ENCODE results near the gene ZNF525. TPM values are rescaled to one million over a fixed set of nuclear protein-coding genes. Genes with fewer than 3 reads are reported as not detected.

ZNF525 gene
- polyA plus RNA-seq, 1 donor (not counting 4 experiments of a cell fraction or from before 2014, with no cell fraction given) = 9.5 TPM

DNA sequence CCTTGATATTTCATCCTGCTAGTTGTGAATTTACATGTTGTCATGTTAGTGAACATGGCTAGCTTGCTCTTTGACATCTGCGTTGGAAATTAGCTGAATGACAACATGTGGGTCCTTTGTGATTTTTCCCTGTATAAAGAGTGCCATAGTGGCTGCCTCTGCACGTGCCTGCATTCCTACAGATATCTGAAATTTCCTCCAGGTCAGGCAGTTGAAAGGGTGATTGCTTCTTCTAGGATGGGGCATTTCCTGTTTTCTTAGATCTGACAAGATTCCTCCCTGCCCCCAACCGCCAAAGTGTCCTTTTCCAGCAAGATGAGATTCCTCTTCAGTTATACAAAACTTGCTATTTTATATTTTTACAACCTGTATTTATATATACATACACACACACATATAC lies 8.8 kb downstream of the ZNF525 start:
- H3K9ac ChIP-seq (ENCODE audit: control insufficient read depth, extremely low read depth, insufficient read depth, low read length) = no peak overlapping the region
- no peak overlapping the region for H2AFZ ChIP-seq (ENCODE audit: control insufficient read depth, low read length)
- FAIRE-seq (no peak), DNase-seq (ENCODE audit: low read depth, low spot score) (no peak)
- no peaks in the 10 kb centered on the region for H3K27me3 ChIP-seq (ENCODE audit: control insufficient read depth, extremely low read depth, insufficient read depth, low read length)
- H3K27ac ChIP-seq (ENCODE audit: control insufficient read depth, insufficient read depth, low read length) = no peak overlapping the region
- dilution Hi-C loops (cut with MboI; ENCODE audit: extremely low pct_ligation_motif_present, low sequenced_read_pairs) = no loop called here
- peaks cover 10% of the 10 kb centered on the region for H3K9me3 ChIP-seq (ENCODE audit: control insufficient read depth, low read depth, low read length)
- H3K4me2 ChIP-seq (ENCODE audit: control insufficient read depth, extremely low read depth, insufficient read depth, low read depth, low read length) = no peak overlapping the region
- TF ChIP-seq, protein P1, sequence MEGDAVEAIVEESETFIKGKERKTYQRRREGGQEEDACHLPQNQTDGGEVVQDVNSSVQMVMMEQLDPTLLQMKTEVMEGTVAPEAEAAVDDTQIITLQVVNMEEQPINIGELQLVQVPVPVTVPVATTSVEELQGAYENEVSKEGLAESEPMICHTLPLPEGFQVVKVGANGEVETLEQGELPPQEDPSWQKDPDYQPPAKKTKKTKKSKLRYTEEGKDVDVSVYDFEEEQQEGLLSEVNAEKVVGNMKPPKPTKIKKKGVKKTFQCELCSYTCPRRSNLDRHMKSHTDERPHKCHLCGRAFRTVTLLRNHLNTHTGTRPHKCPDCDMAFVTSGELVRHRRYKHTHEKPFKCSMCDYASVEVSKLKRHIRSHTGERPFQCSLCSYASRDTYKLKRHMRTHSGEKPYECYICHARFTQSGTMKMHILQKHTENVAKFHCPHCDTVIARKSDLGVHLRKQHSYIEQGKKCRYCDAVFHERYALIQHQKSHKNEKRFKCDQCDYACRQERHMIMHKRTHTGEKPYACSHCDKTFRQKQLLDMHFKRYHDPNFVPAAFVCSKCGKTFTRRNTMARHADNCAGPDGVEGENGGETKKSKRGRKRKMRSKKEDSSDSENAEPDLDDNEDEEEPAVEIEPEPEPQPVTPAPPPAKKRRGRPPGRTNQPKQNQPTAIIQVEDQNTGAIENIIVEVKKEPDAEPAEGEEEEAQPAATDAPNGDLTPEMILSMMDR (optimal IDR thresholded peaks at IDR 0.05 in 1 of 3, IDR thresholded peaks at IDR 0.05 in 1 of 3, conservative IDR thresholded peaks at IDR 0.05 in 1 of 3; ENCODE audit: extremely low read depth in 1 of 3, insufficient read depth in 2 of 3, low read length in 3 of 3) = no peak
- TF ChIP-seq EZH2 (IDR thresholded peaks at IDR 0.05; ENCODE audit: low read length) = no peak
- H3K79me2 ChIP-seq (ENCODE audit: control insufficient read depth, insufficient read depth, low read length) = no peaks in the 10 kb centered on the region
- H3K4me1 ChIP-seq (ENCODE audit: control insufficient read depth, extremely low read depth, insufficient read depth, low read length) = no peaks in the 10 kb centered on the region
- no peaks in the 10 kb centered on the region for H4K20me1 ChIP-seq (ENCODE audit: control insufficient read depth, extremely low read depth, insufficient read depth, low read length)
- no peaks in the 10 kb centered on the region for H3K9me1 ChIP-seq (ENCODE audit: control insufficient read depth, extremely low read depth, insufficient read depth, low read length)
- H3K36me3 ChIP-seq (ENCODE audit: control insufficient read depth in 2 of 2, extremely low read depth in 1 of 2, insufficient read depth in 2 of 2, low read length in 2 of 2) = peaks cover 7 to 13% of the 10 kb centered on the region in 2 experiments
- no peak overlapping the region for H3K4me3 ChIP-seq (ENCODE audit: control insufficient read depth in 2 of 3, extremely low read depth in 1 of 3, insufficient read depth in 2 of 3, low read depth in 1 of 3, low read length in 3 of 3)

- no peak overlapping the region for H3K27ac ChIP-seq (ENCODE audit: control insufficient read depth, insufficient read depth, low read length)
- H3K9me1 ChIP-seq (ENCODE audit: control insufficient read depth, extremely low read depth, insufficient read depth, low read length) = no peaks in the 10 kb centered on the region
- H2AFZ ChIP-seq (ENCODE audit: control insufficient read depth, low read length) = no peak overlapping the region
- no peak overlapping the region for H3K4me3 ChIP-seq (ENCODE audit: control insufficient read depth in 2 of 3, extremely low read depth in 1 of 3, insufficient read depth in 2 of 3, low read depth in 1 of 3, low read length in 3 of 3)
- no peak overlapping the region for H3K4me2 ChIP-seq (ENCODE audit: control insufficient read depth, extremely low read depth, insufficient read depth, low read depth, low read length)
- dilution Hi-C loops (cut with MboI; ENCODE audit: extremely low pct_ligation_motif_present, low sequenced_read_pairs) = no loop called here
- no peak overlapping the region for H3K9ac ChIP-seq (ENCODE audit: control insufficient read depth, extremely low read depth, insufficient read depth, low read length)
- peaks cover 14% of the 10 kb centered on the region for H3K9me3 ChIP-seq (ENCODE audit: control insufficient read depth, low read depth, low read length)
- TF ChIP-seq, protein P1 (optimal IDR thresholded peaks at IDR 0.05 in 1 of 3, IDR thresholded peaks at IDR 0.05 in 1 of 3, conservative IDR thresholded peaks at IDR 0.05 in 1 of 3; ENCODE audit: extremely low read depth in 1 of 3, insufficient read depth in 2 of 3, low read length in 3 of 3) = no peak
- no peak for FAIRE-seq
- H3K4me1 ChIP-seq (ENCODE audit: control insufficient read depth, extremely low read depth, insufficient read depth, low read length) = no peaks in the 10 kb centered on the region
- no peaks in the 10 kb centered on the region for H4K20me1 ChIP-seq (ENCODE audit: control insufficient read depth, extremely low read depth, insufficient read depth, low read length)
- H3K36me3 ChIP-seq (ENCODE audit: control insufficient read depth in 2 of 2, extremely low read depth in 1 of 2, insufficient read depth in 2 of 2, low read length in 2 of 2) = peaks cover 7 to 13% of the 10 kb centered on the region in 2 experiments
- no peak for DNase-seq (ENCODE audit: low read depth, low spot score)
- no peaks in the 10 kb centered on the region for H3K79me2 ChIP-seq (ENCODE audit: control insufficient read depth, insufficient read depth, low read length)
- H3K27me3 ChIP-seq (ENCODE audit: control insufficient read depth, extremely low read depth, insufficient read depth, low read length) = no peaks in the 10 kb centered on the region
Measured at GRCh38 chr19:53374743-53375142, 9.2 kb downstream of the ZNF525 start.

All from keratinocyte (primary cell).